HG02970 (cell line): Measurements from ENCODE around the gene FZD7.

ENCODE experiments used
- ATAC-seq: cut with Tn5 transposase; IDR thresholded peaks from one replicate; pipeline ENCODE4 v1.9.1; 2021; ENCODE audit warnings: mild to moderate bottlenecking, moderate library complexity, moderate number of reproducible peaks; ENCODE audit not compliant: unreplicated experiment, low FRiP score

The FZD7 gene

GRCh38 chr2:202064171-202064880, 30.7 kb downstream of the FZD7 start:
- no peak for ATAC-seq

GRCh38 chr2:202064881-202065230, 31.2 kb downstream of the FZD7 start:
- ATAC-seq = no peak

- no peak for ATAC-seq
Measured at GRCh38 chr2:202065876-202066275, 32.2 kb downstream of the FZD7 start.

GRCh38 chr2:202066875-202067274, 33.2 kb downstream of the FZD7 start:
- no peak for ATAC-seq

GRCh38 chr2:202067589-202067988, 33.9 kb downstream of the FZD7 start:
- no peak for ATAC-seq

GRCh38 chr2:202069170-202070067, 35.8 kb downstream of the FZD7 start:
- no peak for ATAC-seq

- no peak for ATAC-seq
Measured at GRCh38 chr2:202071107-202071506, 37.5 kb downstream of the FZD7 start.

- ATAC-seq = no peak
Measured at GRCh38 chr2:202072226-202072625, 38.6 kb downstream of the FZD7 start.

- no peak for ATAC-seq
Measured at GRCh38 chr2:202072737-202073401, 39.2 kb downstream of the FZD7 start, which contains the start of gene KIAA2012. KIAA2012 (plus strand) TSS chr2:202073255; CDS start chr2:202073628, 373 bp downstream.

- no peak for ATAC-seq
Measured at GRCh38 chr2:202074324-202074723, 40.7 kb downstream of the FZD7 start.

- ATAC-seq = no peak
Measured at GRCh38 chr2:202079310-202079709, 45.7 kb downstream of the FZD7 start.

GRCh38 chr2:202084265-202084664, 50.6 kb downstream of the FZD7 start:
- no peak for ATAC-seq
